ENCODE data around the gene A4GALT.

DNA sequence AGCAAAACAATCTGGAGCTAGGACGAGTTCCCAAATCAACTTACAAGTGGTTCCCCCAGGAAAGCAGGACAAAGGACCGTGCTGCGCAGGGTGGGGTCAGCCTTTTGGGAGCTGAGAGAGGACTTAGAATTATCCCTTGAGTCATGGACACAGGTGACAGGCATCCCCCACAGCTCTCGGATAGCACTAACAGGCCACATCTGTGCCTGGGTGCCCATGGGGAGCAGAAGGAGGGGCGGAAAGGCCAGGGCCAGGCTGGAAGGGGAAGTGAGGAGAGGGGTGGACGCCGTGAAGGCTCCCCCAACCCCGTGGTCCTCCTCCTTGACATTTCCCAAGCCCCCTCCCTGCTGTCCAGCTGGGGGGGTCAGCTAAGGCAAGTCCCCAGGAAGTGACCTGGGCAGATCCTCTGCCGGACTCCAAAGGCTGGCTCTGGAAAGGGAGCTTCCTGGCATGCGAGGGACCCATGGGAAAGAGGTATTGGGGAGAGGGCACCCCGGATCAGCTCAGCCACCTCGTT, 31.6 kb upstream of the A4GALT start:
- no peak for TF ChIP-seq EZH2 (IDR thresholded peaks at IDR 0.05; ENCODE audit: insufficient read depth, poor library complexity, severe bottlenecking)
- TF ChIP-seq EZH2phosphoT487 (IDR thresholded peaks at IDR 0.05; ENCODE audit: insufficient read depth, low read depth): no peak
